Thyroid gland (tissue), 4 donors: Measurements from ENCODE around the gene NXPE3. TPM values are rescaled to one million over a fixed set of nuclear protein-coding genes. Genes with fewer than 3 reads are reported as not detected.
A peak's percentile ranks its signal among the peaks of the same experiment; 100 is the strongest.
"Not testable (repeated sequence)": the region's sequence is repeated elsewhere in the genome, so short reads cannot be mapped to it uniquely, and the experiment has no call there.

Experiments used
- DNase-seq, 2 donors: peaks; one replicate each; pipeline ENCODE4 v3.0.0-alpha.2; 2019
- H3K27ac ChIP-seq, 3 donors: fragments of 200-600 bp; sonication (generic); 1 replicate in 2 of 3; 2 replicates in 1 of 3; pipeline ENCODE4 v1.5.1; 2016 to 2019; ENCODE audit warnings: mild to moderate bottlenecking in 1 of 3, moderate library complexity in 1 of 3
- H3K27me3 ChIP-seq: fragments of 200-600 bp; sonication (generic); one replicate; pipeline ENCODE4 v1.5.1; 2019
- H3K36me3 ChIP-seq, 2 donors: fragments of 200-600 bp; sonication (generic); one replicate each; pipeline ENCODE4 v1.5.1; 2016 to 2019
- H3K4me1 ChIP-seq, 2 donors: fragments of 200-600 bp; sonication (generic); one replicate each; pipeline ENCODE4 v1.5.1; 2017 to 2019
- H3K4me3 ChIP-seq, 3 donors: fragments of 200-600 bp; sonication (generic); replicated peaks in 1 of 3; 1 replicate in 2 of 3; 2 replicates in 1 of 3; pipeline ENCODE4 v1.5.1; 2016; ENCODE audit warnings: mild to moderate bottlenecking in 1 of 3
- H3K9me3 ChIP-seq: fragments of 200-600 bp; sonication (generic); one replicate; pipeline ENCODE4 v1.5.1; 2017
- POLR2A ChIP-seq, 2 donors: fragments of 450-650 bp; IDR thresholded peaks; one replicate each; pipeline ENCODE4 v1.6.1; 2017; ENCODE audit warnings: antibody characterized with exemption in 2 of 2, mild to moderate bottlenecking in 2 of 2, moderate library complexity in 1 of 2
- WGBS, 2 donors: methylation state at CpG; one replicate each; pipeline ENCODE4 v1.1.5; 2017; 5-methylcytosine and 5-hydroxymethylcytosine counted together
- intact Hi-C: fragments of 100-400 bp; cut with DNase I; formaldehyde crosslinking; loops from one replicate; pipeline ENCODE4 v1.15.1; 2023
- total RNA-seq, 4 donors: library from RNA; depleted of rRNA; stranded (reverse); fragments of >200 nt; gene quantifications; one replicate each; pipeline ENCODE4 v1.2.3, GENCODE V29; 2016
- TF ChIP-seq, protein P1 (sequence below), 6 experiments: fragments of 200-600 bp in 3 of 6; fragments of 450-650 bp in 3 of 6; sonication (generic) in 3 of 6; IDR thresholded peaks; one replicate each; pipeline ENCODE4 v1.5.1; 2016 to 2019; ENCODE audit warnings: antibody characterized with exemption in 6 of 6, mild to moderate bottlenecking in 2 of 6, inconsistent platforms in 1 of 6, moderate library complexity in 1 of 6

The NXPE3 gene
- total RNA-seq, 4 donors from 2014 or later: 10.5 to 18.9 (median 13.2) TPM

DNA sequence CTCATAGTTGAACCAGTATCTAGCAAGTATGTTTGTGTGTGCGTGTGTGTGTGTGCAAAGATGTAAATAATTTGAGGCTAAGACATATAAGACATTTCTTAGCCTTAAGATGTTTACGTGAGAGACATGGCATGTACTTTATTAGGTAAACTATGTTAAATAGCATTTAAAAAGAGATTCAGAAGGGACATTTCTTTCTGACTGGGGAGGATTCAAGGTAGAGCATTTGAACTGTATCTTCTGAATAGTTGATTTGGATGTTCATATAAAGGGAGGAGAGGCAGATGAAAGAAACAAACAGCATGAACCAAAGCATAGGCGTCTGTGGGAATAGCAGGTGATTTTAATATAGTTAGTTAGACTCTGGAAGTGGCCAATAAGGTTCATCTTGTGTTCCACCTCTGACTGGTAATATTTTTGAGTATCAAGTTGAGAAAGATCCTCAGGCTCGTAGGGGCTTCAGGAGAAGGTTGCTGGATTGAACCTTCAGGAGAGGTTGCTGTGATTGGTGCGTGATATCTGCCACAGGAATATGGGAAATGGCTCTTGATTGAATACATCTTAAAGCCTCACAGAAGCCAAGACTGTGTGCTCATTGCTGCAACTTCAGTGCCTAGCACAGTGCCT, 82.9 kb downstream of the NXPE3 start:
- Histone ChIP-seq H3K27me3 (no peaks in the 10 kb centered on the region), H3K36me3 (peaks cover 42 to 44% of the 10 kb centered on the region in 2 donors), H3K4me1 (peaks cover 5 to 10% of the 10 kb centered on the region in 2 donors), H3K27ac (no peak overlapping the region), H3K9me3 (no peaks in the 10 kb centered on the region), H3K4me3 (no peak overlapping the region)
- no peak for DNase-seq
- intact Hi-C loops: no loop called here
- TF ChIP-seq, protein P1, sequence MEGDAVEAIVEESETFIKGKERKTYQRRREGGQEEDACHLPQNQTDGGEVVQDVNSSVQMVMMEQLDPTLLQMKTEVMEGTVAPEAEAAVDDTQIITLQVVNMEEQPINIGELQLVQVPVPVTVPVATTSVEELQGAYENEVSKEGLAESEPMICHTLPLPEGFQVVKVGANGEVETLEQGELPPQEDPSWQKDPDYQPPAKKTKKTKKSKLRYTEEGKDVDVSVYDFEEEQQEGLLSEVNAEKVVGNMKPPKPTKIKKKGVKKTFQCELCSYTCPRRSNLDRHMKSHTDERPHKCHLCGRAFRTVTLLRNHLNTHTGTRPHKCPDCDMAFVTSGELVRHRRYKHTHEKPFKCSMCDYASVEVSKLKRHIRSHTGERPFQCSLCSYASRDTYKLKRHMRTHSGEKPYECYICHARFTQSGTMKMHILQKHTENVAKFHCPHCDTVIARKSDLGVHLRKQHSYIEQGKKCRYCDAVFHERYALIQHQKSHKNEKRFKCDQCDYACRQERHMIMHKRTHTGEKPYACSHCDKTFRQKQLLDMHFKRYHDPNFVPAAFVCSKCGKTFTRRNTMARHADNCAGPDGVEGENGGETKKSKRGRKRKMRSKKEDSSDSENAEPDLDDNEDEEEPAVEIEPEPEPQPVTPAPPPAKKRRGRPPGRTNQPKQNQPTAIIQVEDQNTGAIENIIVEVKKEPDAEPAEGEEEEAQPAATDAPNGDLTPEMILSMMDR (IDR thresholded peaks at IDR 0.05): no peak
- TF ChIP-seq POLR2A (IDR thresholded peaks at IDR 0.05): no peak
- 79 to 89% methylated on average over 5 of the region's 5 CpGs for WGBS, 2 donors

- H3K36me3 ChIP-seq: peaks cover 35 to 37% of the 10 kb centered on the region in 2 donors
- peaks cover 11 to 12% of the 10 kb centered on the region in 2 donors for H3K4me1 ChIP-seq
- no peak overlapping the region for H3K27ac ChIP-seq
- H3K4me3 ChIP-seq: no peak overlapping the region
- no peak for DNase-seq
- WGBS, 2 donors: 92 to 93% methylated on average over 3 of the region's 3 CpGs
- intact Hi-C loops: no loop called here
- TF ChIP-seq POLR2A (IDR thresholded peaks at IDR 0.05): no peak
- TF ChIP-seq, protein P1 (IDR thresholded peaks at IDR 0.05): no peak
- H3K9me3 ChIP-seq: no peaks in the 10 kb centered on the region
- no peaks in the 10 kb centered on the region for H3K27me3 ChIP-seq
Measured at GRCh38 chr3:101862416-101863165, 83.6 kb downstream of the NXPE3 start.

DNA sequence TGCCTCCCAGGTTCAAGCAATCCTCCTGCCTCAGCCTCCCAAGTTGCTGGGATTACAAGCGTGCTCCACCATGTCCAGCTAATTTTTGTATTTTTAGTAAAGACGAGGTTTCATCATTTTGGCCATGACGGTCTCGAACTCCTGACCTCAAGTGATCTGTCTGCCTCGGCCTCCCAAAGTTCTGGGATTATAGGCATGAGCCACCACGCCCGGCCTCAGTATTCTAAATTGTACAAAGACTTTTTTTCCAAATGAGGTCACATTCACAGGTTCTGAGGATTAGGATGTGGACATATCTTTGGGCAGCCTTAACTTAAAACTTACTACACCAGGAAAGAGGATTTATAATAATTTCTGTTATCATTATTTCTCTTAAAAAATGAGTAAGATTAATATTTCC, 85.9 kb downstream of the NXPE3 start:
- H3K4me3 ChIP-seq, H3K27me3 ChIP-seq, H3K9me3 ChIP-seq, intact Hi-C loops, DNase-seq: not testable (repeated sequence)
- peak overlapping the region in 2 of 3 donors; percentile 48 to 80 for H3K27ac ChIP-seq
- peaks cover 14 to 15% of the 10 kb centered on the region in 2 donors for H3K36me3 ChIP-seq
- peaks cover 25 to 29% of the 10 kb centered on the region in 2 donors for H3K4me1 ChIP-seq
- WGBS, 2 donors: 97 to 98% methylated on average over 7 of the region's 7 CpGs

DNA sequence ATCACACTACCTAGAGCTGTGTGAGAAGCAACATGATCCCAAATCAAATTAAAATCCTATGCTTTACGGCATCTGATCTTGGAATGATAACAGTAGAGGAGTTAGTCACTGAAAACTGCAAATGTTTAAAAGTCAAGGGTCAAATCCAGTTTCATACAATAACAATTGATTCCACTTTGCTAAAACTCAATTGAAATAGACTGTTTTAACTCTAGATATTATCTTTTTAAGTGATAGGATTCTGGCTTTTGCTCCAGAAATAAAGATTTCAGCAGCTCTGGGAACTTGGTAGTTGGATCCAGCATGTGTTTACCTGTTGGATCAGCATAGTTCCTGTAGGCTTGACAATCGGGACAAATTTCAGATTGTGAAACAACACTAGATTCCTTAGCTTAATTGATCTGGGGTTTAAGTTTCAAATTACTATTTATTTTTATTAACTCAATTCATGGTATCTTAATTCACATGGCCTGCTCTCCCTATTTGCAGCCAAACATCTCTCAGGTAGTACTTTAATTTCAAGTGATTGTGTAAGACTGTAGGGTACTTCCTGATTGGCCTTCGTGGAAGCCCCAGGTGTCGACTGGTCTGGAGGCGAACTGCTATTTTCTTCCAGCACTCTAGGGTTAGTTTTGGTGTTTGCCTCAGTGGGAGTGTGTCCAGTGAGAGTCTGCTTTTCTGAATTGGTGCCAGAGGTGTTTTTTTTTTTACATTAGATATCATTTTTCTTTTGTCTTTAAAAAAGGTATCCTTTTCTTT, 86.9 kb downstream of the NXPE3 start:
- peak; percentile 36 to 42 for DNase-seq
- WGBS, 2 donors: 32 to 39% methylated on average over 5 of the region's 5 CpGs
- H3K9me3 ChIP-seq: no peaks in the 10 kb centered on the region
- no peak for TF ChIP-seq POLR2A (IDR thresholded peaks at IDR 0.05)
- TF ChIP-seq, protein P1 (IDR thresholded peaks at IDR 0.05): peak in 1 of 6 experiments; percentile 21
- H3K4me3 ChIP-seq: no peak overlapping the region
- H3K27ac ChIP-seq: peak overlapping the region; percentile 4 to 80 (median 48)
- peaks cover 25 to 29% of the 10 kb centered on the region in 2 donors for H3K4me1 ChIP-seq
- H3K27me3 ChIP-seq: no peaks in the 10 kb centered on the region
- intact Hi-C loops: no loop called here
- H3K36me3 ChIP-seq: peaks cover 6 to 8% of the 10 kb centered on the region in 2 donors

- intact Hi-C loops: no loop called here
- H3K4me1 ChIP-seq: peaks cover 25 to 29% of the 10 kb centered on the region in 2 donors
- H3K27me3 ChIP-seq: no peaks in the 10 kb centered on the region
- H3K27ac ChIP-seq: peak overlapping the region; percentile 49 to 69 (median 69)
- TF ChIP-seq POLR2A (IDR thresholded peaks at IDR 0.05): no peak
- TF ChIP-seq, protein P1 (IDR thresholded peaks at IDR 0.05): no peak
- no peaks in the 10 kb centered on the region for H3K36me3 ChIP-seq
- no peak for DNase-seq
- no peak overlapping the region for H3K4me3 ChIP-seq
- H3K9me3 ChIP-seq: no peaks in the 10 kb centered on the region
Measured at GRCh38 chr3:101867511-101867910, 88.5 kb downstream of the NXPE3 start.
